H9 (cell line): ENCODE data around the gene KAZN. TPM values are rescaled to one million over a fixed set of nuclear protein-coding genes. Genes with fewer than 3 reads are reported as not detected.

Experiments
- DNase-seq: peaks from one replicate; pipeline ENCODE4 v3.0.0-alpha.2; 2017
- H2AFZ ChIP-seq: one replicate; pipeline ENCODE4 v1.6.1; 2013; ENCODE audit warnings: mild to moderate bottlenecking, low read length, control low read depth, moderate library complexity
- H2AK5ac ChIP-seq: 2 replicates; pipeline ENCODE4 v1.6.1; 2013; ENCODE audit warnings: low read length, control low read depth, mixed read lengths; ENCODE audit not compliant: insufficient read length
- H2BK120ac ChIP-seq: one replicate; pipeline ENCODE4 v1.6.1; 2013; ENCODE audit warnings: low read depth, mild to moderate bottlenecking, low read length, control low read depth, inconsistent platforms; ENCODE audit not compliant: poor library complexity, severe bottlenecking
- H2BK12ac ChIP-seq: 2 replicates; pipeline ENCODE4 v1.6.1; 2013; ENCODE audit warnings: low read length, control low read depth, mixed read lengths, low read depth; ENCODE audit not compliant: insufficient read length
- H2BK15ac ChIP-seq: 2 replicates; pipeline ENCODE4 v1.6.1; 2013; ENCODE audit warnings: low read depth, low read length, control low read depth
- H2BK20ac ChIP-seq: one replicate; pipeline ENCODE4 v1.6.1; 2013; ENCODE audit warnings: low read depth, mild to moderate bottlenecking, low read length, control low read depth, inconsistent platforms; ENCODE audit not compliant: poor library complexity, severe bottlenecking
- H2BK5ac ChIP-seq: 2 replicates; pipeline ENCODE4 v1.6.1; 2013; ENCODE audit warnings: low read length, control low read depth, mixed read lengths; ENCODE audit not compliant: insufficient read length
- H3K14ac ChIP-seq: 2 replicates; pipeline ENCODE4 v1.6.1; 2013; ENCODE audit warnings: low read length, control low read depth; ENCODE audit not compliant: insufficient read depth
- H3K18ac ChIP-seq: 2 replicates; pipeline ENCODE4 v1.6.1; 2013; ENCODE audit warnings: low read depth, mild to moderate bottlenecking, mixed read lengths, low read length, control low read depth; ENCODE audit not compliant: insufficient read length
- H3K23ac ChIP-seq: 2 replicates; pipeline ENCODE4 v1.6.1; 2013; ENCODE audit warnings: low read length, control low read depth, mixed read lengths, low read depth; ENCODE audit not compliant: insufficient read length
- H3K23me2 ChIP-seq: 2 replicates; pipeline ENCODE4 v1.6.1; 2013; ENCODE audit warnings: low read depth, mild to moderate bottlenecking, mixed read lengths, low read length, control low read depth; ENCODE audit not compliant: insufficient read length, poor library complexity, severe bottlenecking
- H3K27ac ChIP-seq: 2 replicates; pipeline ENCODE4 v1.5.1; 2013; ENCODE audit warnings: low read length, control low read depth, mixed read lengths, low read depth; ENCODE audit not compliant: insufficient read length
- H3K27me3 ChIP-seq: 2 replicates; pipeline ENCODE4 v1.6.1; 2013; ENCODE audit warnings: low read length, control low read depth, inconsistent platforms; ENCODE audit not compliant: insufficient read depth
- H3K4ac ChIP-seq: 2 replicates; pipeline ENCODE4 v1.6.1; 2013; ENCODE audit warnings: low read depth, mild to moderate bottlenecking, control low read depth, inconsistent platforms, low read length, moderate library complexity
- H3K4me1 ChIP-seq: 2 replicates; pipeline ENCODE4 v1.6.1; 2013; ENCODE audit warnings: low read length, control low read depth, inconsistent platforms; ENCODE audit not compliant: insufficient read depth
- H3K4me2 ChIP-seq: 2 replicates; pipeline ENCODE4 v1.6.1; 2013; ENCODE audit warnings: low read length, control low read depth, mixed read lengths; ENCODE audit not compliant: insufficient read length, insufficient read depth
- H3K56ac ChIP-seq: 2 replicates; pipeline ENCODE4 v1.6.1; 2013; ENCODE audit warnings: low read depth, mild to moderate bottlenecking, mixed read lengths, low read length, control low read depth; ENCODE audit not compliant: insufficient read length
- H3K79me1 ChIP-seq: 2 replicates; pipeline ENCODE4 v1.6.1; 2013; ENCODE audit warnings: low read depth, mild to moderate bottlenecking, moderate library complexity, low read length, control low read depth, inconsistent platforms; ENCODE audit not compliant: insufficient read depth, poor library complexity, severe bottlenecking
- H3K79me2 ChIP-seq: 2 replicates; pipeline ENCODE4 v1.6.1; 2013; ENCODE audit warnings: low read length, control low read depth, inconsistent platforms; ENCODE audit not compliant: insufficient read depth
- H3K9ac ChIP-seq: 2 replicates; pipeline ENCODE4 v1.6.1; 2013; ENCODE audit warnings: low read length, control low read depth, mixed read lengths; ENCODE audit not compliant: insufficient read length; ENCODE audit errors: extremely low read depth
- H3K9me3 ChIP-seq: one replicate; pipeline ENCODE4 v1.6.1; 2013; ENCODE audit warnings: low read depth, low read length, inconsistent platforms; ENCODE audit not compliant: control insufficient read depth
- H3T11ph ChIP-seq: one replicate; pipeline ENCODE4 v1.6.1; 2013; ENCODE audit warnings: mild to moderate bottlenecking, low read length, control low read depth, inconsistent platforms
- H4K20me1 ChIP-seq: one replicate; pipeline ENCODE4 v1.6.1; 2013; ENCODE audit not compliant: control insufficient read depth, insufficient read length, insufficient read depth
- H4K5ac ChIP-seq: 2 replicates; pipeline ENCODE4 v1.6.1; 2013; ENCODE audit warnings: low read depth, mild to moderate bottlenecking, mixed read lengths, low read length, control low read depth; ENCODE audit not compliant: insufficient read length
- H4K8ac ChIP-seq: replicated peaks from 2 replicates; pipeline ENCODE4 v1.6.1; 2013; ENCODE audit warnings: low read length, control low read depth, mixed read lengths, low read depth; ENCODE audit not compliant: insufficient read length
- H4K91ac ChIP-seq: 2 replicates; pipeline ENCODE4 v1.6.1; 2013; ENCODE audit warnings: low read depth, mild to moderate bottlenecking, moderate library complexity, mixed read lengths, low read length, control low read depth; ENCODE audit not compliant: insufficient read length
- H3K27ac Mint-ChIP-seq, 3 experiments: 2 replicates in 2 of 3; 3 replicates in 1 of 3; pipeline ENCODE4 v1.8.0; 2020 to 2021; ENCODE audit warnings: mixed read lengths in 3 of 3, mild to moderate bottlenecking in 1 of 3, moderate library complexity in 1 of 3
- H3K27me3 Mint-ChIP-seq: 2 replicates; pipeline ENCODE4 v1.8.0; 2021; ENCODE audit warnings: low read depth, mild to moderate bottlenecking, moderate library complexity, mixed read lengths
- H3K36me3 Mint-ChIP-seq, 3 experiments: 2 replicates in 2 of 3; 3 replicates in 1 of 3; pipeline ENCODE4 v1.8.0; 2020 to 2021; ENCODE audit warnings: low read depth in 3 of 3, mixed read lengths in 3 of 3; ENCODE audit not compliant: insufficient read depth in 1 of 3
- H3K4me1 Mint-ChIP-seq, 2 experiments: 2 replicates each; pipeline ENCODE4 v1.8.0; 2020; ENCODE audit warnings: mixed read lengths in 2 of 2
- H3K4me3 Mint-ChIP-seq, 2 experiments: 2 replicates in 1 of 2; 3 replicates in 1 of 2; pipeline ENCODE4 v1.8.0; 2020 to 2021; ENCODE audit warnings: mild to moderate bottlenecking in 2 of 2, mixed read lengths in 2 of 2, moderate library complexity in 1 of 2
- H3K9me3 Mint-ChIP-seq, 2 experiments: 2 replicates in 1 of 2; 3 replicates in 1 of 2; pipeline ENCODE4 v1.8.0; 2020; ENCODE audit warnings: mild to moderate bottlenecking in 2 of 2, mixed read lengths in 2 of 2, moderate library complexity in 1 of 2
- WGBS: extraction: QIAGEN DNeasy Blood & Tissue Kit; methylation state at CpG from one replicate; pipeline ENCODE4 v1.1.7; 2013; ENCODE audit warnings: missing lambda C conversion rate, low lambda C conversion rate, mixed read lengths; ENCODE audit not compliant: insufficient read length; ENCODE audit errors: extremely low coverage; 5-methylcytosine and 5-hydroxymethylcytosine counted together
- total RNA-seq: library from RNA; stranded (reverse); gene quantifications from 2 replicates; pipeline ENCODE4 v1.2.1, GENCODE V29; 2021
- TF ChIP-seq, protein P1 (sequence below): fragments of 200-600 bp; sonication (generic); conservative IDR thresholded peaks from 3 replicates; pipeline ENCODE4 v1.8.0; 2021; ENCODE audit warnings: antibody characterized with exemption, mild to moderate bottlenecking

The KAZN gene
- total RNA-seq, 1 experiment from 2014 or later: 7.6 TPM

DNA sequence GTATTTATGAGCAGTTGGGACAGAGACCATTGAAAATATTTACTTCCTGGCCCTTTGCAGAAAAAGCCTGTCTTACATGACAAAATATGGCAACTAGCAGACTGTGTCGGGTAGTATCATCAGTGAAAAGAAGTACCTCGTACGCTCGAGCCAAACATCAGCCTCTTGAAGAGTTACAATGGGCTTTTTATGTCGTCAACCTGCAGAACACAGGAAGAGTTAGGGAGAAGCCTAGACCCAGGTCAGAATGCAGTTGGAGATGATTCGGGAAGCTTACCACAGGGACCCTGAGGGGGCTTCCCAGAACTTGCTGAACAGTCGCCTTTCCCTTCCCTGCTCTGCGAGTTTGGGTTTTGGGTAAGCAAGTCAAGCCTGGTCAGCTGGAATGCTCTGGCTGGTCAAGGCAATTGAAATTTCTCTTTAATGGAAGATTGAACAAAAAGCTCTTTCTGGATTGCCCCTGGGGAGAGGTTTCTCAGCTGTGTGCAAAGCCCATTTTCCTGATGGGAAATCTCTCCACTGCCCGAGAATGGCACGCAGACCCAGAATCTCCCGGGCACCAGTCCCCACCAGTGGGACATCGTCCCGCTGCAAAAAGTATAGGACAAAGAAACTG, 291.4 kb downstream of the KAZN start:
- H3K9me3 ChIP-seq: no peaks in the 10 kb centered on the region
- no peak overlapping the region for H2BK15ac ChIP-seq
- no peak overlapping the region for H4K5ac ChIP-seq
- H3K27me3 ChIP-seq: no peaks in the 10 kb centered on the region
- Mint-ChIP-seq H3K27ac (no peak overlapping the region; a peak in 1 of 7 replicates), H3K36me3 (no peaks in the 10 kb centered on the region), H3K9me3 (no peaks in the 10 kb centered on the region), H3K27me3 (no peaks in the 10 kb centered on the region; the same call in none of the 2 replicates), H3K4me3 (no peak overlapping the region), H3K4me1 (peaks cover 8 to 17% of the 10 kb centered on the region in 2 experiments)
- no peak overlapping the region for H2BK120ac ChIP-seq
- H3K27ac ChIP-seq: no peak overlapping the region
- no peak overlapping the region for H4K8ac ChIP-seq
- no peak overlapping the region for H3K4ac ChIP-seq
- H3K9ac ChIP-seq: no peak overlapping the region
- no peak overlapping the region for H2BK20ac ChIP-seq
- no peaks in the 10 kb centered on the region for H3K79me1 ChIP-seq
- H3T11ph ChIP-seq: no peak overlapping the region
- no peak for DNase-seq
- no peak overlapping the region for H3K23ac ChIP-seq
- no peak overlapping the region for H3K4me2 ChIP-seq
- H3K79me2 ChIP-seq: no peaks in the 10 kb centered on the region
- no peak overlapping the region for H3K18ac ChIP-seq
- no peaks in the 10 kb centered on the region for H4K20me1 ChIP-seq
- TF ChIP-seq, protein P1, sequence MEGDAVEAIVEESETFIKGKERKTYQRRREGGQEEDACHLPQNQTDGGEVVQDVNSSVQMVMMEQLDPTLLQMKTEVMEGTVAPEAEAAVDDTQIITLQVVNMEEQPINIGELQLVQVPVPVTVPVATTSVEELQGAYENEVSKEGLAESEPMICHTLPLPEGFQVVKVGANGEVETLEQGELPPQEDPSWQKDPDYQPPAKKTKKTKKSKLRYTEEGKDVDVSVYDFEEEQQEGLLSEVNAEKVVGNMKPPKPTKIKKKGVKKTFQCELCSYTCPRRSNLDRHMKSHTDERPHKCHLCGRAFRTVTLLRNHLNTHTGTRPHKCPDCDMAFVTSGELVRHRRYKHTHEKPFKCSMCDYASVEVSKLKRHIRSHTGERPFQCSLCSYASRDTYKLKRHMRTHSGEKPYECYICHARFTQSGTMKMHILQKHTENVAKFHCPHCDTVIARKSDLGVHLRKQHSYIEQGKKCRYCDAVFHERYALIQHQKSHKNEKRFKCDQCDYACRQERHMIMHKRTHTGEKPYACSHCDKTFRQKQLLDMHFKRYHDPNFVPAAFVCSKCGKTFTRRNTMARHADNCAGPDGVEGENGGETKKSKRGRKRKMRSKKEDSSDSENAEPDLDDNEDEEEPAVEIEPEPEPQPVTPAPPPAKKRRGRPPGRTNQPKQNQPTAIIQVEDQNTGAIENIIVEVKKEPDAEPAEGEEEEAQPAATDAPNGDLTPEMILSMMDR: no peak
- H4K91ac ChIP-seq: no peak overlapping the region
- no peak overlapping the region for H3K56ac ChIP-seq
- no peaks in the 10 kb centered on the region for H3K23me2 ChIP-seq
- WGBS: no CpG with 5 or more reads among the region's 13 CpGs
- no peak overlapping the region for H2AK5ac ChIP-seq
- no peak overlapping the region for H2BK12ac ChIP-seq
- H3K4me1 ChIP-seq: no peaks in the 10 kb centered on the region
- H2AFZ ChIP-seq: no peak overlapping the region
- no peak overlapping the region for H3K14ac ChIP-seq
- no peak overlapping the region for H2BK5ac ChIP-seq
